ENCODE data around the gene PTPRU.

- TF ChIP-seq, protein P1, sequence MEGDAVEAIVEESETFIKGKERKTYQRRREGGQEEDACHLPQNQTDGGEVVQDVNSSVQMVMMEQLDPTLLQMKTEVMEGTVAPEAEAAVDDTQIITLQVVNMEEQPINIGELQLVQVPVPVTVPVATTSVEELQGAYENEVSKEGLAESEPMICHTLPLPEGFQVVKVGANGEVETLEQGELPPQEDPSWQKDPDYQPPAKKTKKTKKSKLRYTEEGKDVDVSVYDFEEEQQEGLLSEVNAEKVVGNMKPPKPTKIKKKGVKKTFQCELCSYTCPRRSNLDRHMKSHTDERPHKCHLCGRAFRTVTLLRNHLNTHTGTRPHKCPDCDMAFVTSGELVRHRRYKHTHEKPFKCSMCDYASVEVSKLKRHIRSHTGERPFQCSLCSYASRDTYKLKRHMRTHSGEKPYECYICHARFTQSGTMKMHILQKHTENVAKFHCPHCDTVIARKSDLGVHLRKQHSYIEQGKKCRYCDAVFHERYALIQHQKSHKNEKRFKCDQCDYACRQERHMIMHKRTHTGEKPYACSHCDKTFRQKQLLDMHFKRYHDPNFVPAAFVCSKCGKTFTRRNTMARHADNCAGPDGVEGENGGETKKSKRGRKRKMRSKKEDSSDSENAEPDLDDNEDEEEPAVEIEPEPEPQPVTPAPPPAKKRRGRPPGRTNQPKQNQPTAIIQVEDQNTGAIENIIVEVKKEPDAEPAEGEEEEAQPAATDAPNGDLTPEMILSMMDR (IDR thresholded peaks at IDR 0.05; ENCODE audit: control extremely low read depth in 1 of 3, insufficient read depth in 1 of 3, low read depth in 1 of 3, low read length in 3 of 3) = no peak
- no peak for TF ChIP-seq EP300 (IDR thresholded peaks at IDR 0.05; ENCODE audit: borderline replicate concordance in 1 of 2, low read depth in 2 of 2, low read length in 2 of 2)
- TF ChIP-seq EGR1 (IDR thresholded peaks at IDR 0.05; ENCODE audit: borderline replicate concordance, low read depth, low read length) = no peak
- no peak for TF ChIP-seq RAD21 (IDR thresholded peaks at IDR 0.05 in 1 of 2, conservative IDR thresholded peaks at IDR 0.05 in 1 of 2; ENCODE audit: low read depth in 2 of 2, low read length in 2 of 2)
- TF ChIP-seq POLR2A (IDR thresholded peaks at IDR 0.05; ENCODE audit: control extremely low read depth in 1 of 2, low read depth in 2 of 2, low read length in 2 of 2) = no peak
- TF ChIP-seq ATF3 (IDR thresholded peaks at IDR 0.05; ENCODE audit: insufficient read depth, low read depth, low read length) = no peak
- no peak for TF ChIP-seq SAP30 (IDR thresholded peaks at IDR 0.05; ENCODE audit: insufficient read depth, insufficient replicate concordance, low read length)
- TF ChIP-seq KDM1A (IDR thresholded peaks at IDR 0.05; ENCODE audit: borderline replicate concordance, low read length) = no peak
- no peak for TF ChIP-seq CHD2 (IDR thresholded peaks at IDR 0.05; ENCODE audit: low read length)
These were observed 113.7 kb downstream of the PTPRU start for GRCh38 chr1:29349871-29350491.

Measured in H1 (cell line).